Measurements from ENCODE around the gene LRRIQ4. TPM values are rescaled to one million over a fixed set of nuclear protein-coding genes. Genes with fewer than 3 reads are reported as not detected.

The LRRIQ4 gene
- polyA plus RNA-seq, 4 donors, result 0.10 to 0.32 (median 0.18) TPM

DNA sequence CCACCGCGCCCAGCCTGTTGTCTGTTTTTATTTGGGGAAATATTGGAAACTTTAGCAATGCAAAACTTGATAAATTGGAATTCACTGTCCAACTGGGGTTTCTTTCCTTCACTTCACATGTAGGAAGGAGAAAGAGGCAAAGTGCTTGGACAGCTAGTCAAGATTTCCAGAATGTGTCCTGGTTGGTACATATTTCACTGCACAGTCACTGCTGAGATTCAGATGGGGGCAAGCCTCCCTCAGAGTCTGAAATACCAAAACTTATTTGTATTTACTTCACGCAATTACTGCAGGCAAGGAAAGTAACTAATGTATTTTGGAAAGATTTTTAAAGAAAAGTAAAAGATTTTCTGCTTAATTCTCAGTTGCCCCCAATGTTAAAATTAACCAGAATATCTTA, 36.1 kb downstream of the LRRIQ4 start:
- no peak for DNase-seq (ENCODE audit: low read depth in 4 of 4, low spot score in 2 of 4)

DNA sequence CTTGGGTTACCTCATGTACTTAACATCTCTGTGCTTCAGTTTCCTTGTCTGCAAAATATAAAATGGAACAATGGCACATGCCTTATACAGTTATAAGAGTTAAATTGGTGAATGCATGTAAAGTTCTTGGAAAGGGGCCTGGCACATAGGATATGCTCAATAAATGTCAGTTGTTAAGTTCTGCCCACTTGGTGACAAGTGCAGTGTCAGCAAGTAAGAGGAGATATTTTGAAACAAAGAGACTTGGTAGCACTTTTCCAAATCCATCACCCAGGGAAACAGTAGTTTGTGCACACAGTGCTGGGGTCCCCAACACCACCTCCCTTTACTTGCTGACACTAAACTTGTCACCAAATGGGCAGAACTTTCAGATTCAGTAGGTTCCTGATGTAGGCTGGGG, 37.9 kb downstream of the LRRIQ4 start:
- DNase-seq (ENCODE audit: low read depth in 4 of 4, low spot score in 2 of 4), result no peak

DNA sequence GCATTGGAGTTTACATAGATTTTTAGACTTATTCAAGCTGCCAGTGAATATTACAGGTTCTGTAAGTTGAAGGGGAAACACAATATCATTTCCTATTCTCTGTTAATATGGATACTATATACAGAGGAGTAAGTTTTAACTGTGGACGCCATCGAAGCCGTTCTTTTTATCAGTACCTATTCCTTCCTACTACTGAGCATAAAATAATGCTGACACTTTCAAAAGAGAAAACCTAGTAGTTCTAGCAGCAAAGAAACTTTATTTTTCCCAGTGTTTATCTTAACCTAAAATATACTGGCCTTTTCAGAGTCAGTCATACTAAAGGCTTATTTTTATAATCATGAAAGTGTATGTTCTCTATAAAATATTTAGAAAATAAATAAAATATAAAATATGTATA, 42.8 kb downstream of the LRRIQ4 start:
- DNase-seq (ENCODE audit: low read depth in 4 of 4, low spot score in 2 of 4), result no peak

DNA sequence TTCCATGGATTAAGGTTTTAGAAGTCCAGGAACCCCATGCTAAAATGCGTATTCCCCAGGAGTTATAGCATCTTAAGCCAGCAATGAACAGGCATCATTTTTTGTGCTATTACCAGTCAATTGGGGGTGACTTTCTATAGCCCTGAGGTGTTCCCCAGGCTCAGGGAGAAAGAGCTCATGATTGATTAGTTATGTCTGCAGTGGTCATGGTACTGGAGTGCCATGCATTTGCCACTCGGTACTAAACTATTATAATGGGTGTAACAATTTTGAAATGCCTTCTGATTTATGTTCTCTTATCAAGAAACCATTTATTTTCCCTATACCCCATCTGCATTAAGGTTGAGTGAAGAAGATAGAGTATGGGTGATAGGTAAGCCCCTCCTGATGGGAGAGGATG, 45.1 kb downstream of the LRRIQ4 start:
- DNase-seq (ENCODE audit: low read depth in 4 of 4, low spot score in 2 of 4), result no peak

DNA sequence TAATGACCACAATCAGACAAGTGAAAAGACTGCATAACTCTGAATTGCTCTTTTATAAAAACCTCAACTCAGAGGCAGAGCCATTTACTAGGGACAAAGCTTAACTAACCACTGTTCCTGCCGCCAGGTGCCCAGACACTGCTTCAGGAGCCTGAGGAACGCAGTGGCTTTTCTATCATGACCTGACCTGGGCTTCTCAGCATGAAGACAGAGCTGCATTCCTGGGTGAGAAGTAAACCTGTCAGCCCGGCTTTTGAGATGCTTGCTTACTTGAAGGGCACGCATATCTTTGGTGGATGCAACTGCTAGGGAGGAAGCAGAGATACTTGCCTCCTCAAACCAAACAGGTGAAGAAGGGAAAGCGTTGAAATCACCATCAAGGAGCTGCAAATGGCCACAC, 49.2 kb downstream of the LRRIQ4 start:
- no peak for DNase-seq (ENCODE audit: low read depth in 4 of 4, low spot score in 2 of 4)

DNA sequence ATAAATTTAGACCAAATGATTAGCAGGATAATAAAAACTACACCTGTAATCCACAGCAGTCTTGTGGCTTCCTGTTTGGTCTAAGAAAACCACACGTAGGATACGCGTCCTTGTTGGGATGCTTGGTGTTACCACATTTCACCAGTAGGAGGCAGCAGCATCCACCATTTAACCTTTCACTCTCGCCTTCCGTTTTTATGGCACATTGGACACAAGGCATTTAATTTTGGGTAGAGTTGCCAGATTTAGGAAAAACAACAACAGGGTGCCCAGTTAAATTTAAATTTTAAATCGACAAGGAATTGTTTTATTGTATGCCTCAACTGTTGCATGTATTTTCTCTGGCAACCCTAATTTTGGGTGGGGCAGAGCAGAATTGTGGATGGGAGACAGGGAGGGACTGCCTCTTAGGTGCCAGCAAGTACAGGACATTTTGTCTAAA, 50.8 kb downstream of the LRRIQ4 start:
- DNase-seq (ENCODE audit: low read depth in 4 of 4, low spot score in 2 of 4), result peak; percentile 48 to 68 (median 54)

DNA sequence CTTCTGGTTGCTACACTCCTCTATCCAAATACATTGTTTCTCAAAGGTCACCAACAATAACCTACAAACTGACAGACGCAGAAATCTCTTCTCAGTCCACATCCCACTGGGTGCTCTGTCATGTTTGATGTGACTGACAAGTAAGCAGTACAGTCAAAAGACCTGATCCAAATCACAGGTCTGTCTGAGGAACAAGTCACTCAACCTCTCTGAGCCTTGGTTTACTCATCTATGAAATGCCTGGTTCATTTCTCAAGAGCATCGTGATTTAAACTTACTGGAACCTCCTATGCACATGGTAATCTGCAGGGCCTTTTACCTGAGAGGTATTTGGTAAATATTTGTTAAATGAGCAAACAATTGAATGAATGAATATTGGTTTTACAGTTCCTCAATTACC, 51.6 kb downstream of the LRRIQ4 start:
- DNase-seq (ENCODE audit: low read depth in 4 of 4, low spot score in 2 of 4), result no peak

DNA sequence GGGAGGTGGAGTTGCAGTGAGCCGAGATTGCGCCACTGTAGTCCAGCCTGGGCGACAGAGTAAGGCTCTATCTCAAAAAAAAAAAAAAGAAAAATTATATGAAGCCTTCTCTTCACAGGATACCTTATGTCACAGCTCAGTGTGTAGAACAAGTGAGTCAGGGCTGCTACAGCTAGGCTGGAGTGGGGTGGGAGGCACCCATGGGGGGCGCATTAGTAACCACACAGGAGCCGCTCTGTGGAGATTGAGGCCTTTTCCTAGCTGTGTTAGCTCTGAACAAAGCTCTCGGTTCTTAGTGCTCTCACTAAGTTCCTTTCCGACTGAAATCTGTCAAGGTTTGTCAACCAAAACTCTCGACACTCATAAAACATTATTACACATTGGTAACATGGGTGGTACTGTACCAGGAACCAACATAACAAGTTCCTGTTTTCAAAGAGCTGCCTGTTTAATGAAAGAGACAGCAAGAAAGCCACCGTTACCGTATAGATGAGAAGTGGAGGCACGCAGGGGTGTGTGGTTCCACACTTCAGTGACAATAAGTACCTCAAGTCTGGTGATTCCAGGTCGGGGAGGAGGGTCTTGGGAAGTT, 52.6 kb downstream of the LRRIQ4 start:
- no peak for DNase-seq (ENCODE audit: low read depth in 4 of 4, low spot score in 2 of 4)

DNA sequence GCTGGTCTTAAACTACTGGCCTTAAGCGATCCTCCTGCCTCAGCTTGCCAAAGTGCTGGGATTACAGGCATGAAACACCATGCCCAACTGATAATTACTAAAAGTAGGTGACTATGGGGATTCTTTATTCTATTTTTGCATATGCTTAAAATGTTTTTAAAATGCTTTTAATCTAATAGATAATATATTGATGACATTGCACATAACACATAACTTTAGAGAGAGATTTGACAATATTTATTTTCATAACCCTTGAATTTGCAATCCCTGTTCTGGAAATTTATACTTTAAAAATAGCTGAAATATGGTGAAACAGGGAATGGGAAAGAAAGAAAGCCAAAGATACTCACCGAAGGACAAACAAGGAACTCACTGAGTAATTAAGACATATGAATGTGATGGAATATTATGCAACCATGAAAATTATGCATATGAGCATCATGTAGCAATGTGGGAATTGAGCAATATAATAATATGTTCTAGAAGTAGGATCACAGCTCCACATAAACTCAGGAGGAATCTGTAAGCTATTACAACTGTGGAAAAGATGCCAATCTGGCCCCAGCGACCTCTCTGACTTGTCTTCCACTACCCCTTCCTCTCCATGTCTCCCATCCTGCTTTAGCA, 55.0 kb downstream of the LRRIQ4 start:
- DNase-seq (ENCODE audit: low read depth in 4 of 4, low spot score in 2 of 4), result no peak

DNA sequence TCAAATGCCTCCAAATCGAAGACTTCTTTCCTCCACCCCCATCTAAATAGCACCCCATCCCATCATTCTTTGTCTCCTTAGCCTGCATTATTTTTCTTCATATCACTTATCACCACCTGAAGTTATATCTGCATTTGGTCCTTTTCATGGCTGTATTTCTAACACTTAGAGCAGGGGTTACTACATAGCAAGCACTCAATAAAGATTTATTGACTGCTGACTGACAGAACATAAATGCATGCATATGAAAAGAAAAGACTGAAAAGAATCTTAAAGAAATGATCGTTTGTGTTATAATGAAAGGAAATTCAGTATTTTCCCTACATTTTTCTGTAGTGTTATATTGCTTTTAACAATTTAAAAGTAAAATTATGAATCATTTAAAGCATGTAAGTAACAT, 55.7 kb downstream of the LRRIQ4 start:
- DNase-seq (ENCODE audit: low read depth in 4 of 4, low spot score in 2 of 4), result no peak

DNA sequence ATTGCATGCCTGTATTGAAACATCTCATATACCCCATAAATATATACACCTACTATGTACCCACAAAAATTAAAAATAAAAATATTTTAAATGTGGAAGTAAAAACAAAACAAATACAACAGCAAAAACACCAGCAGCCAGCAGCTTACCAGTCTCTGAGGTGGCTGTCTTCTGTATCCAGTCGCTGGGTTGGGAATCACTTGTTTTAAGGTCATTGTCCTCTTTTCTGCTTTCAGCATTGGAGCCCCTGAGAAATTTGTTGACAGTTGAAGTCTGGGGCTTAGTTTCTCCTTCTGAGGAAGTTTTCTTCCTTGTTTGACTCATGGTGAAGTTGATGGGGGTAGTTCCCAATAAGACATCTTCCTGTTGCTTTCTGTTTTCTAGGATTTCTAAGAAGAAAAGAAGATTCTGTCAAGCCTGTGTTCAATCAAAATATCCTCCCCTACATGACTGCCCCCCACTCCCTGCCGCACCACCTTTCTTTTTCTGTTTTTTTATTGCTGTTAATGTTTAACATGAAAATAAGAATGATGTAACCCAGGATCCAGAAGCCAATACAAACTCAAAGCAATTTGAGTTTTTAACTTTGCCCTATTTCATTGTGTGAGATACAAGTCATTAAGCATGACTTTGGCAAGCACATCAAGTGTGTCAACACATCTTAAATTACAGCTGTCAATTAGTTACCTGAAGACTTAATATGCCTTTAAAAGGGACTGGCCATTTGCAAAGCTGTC, 57.0 kb downstream of the LRRIQ4 start, which contains the start of gene LRRC31:
LRRC31 (minus strand) TSS at position 452 of the 737 bp plus-strand sequence; CDS start at position 324, 128 bp downstream.
- DNase-seq (ENCODE audit: low read depth in 4 of 4, low spot score in 2 of 4), result peak in 1 of 4 donors; percentile 24

DNA sequence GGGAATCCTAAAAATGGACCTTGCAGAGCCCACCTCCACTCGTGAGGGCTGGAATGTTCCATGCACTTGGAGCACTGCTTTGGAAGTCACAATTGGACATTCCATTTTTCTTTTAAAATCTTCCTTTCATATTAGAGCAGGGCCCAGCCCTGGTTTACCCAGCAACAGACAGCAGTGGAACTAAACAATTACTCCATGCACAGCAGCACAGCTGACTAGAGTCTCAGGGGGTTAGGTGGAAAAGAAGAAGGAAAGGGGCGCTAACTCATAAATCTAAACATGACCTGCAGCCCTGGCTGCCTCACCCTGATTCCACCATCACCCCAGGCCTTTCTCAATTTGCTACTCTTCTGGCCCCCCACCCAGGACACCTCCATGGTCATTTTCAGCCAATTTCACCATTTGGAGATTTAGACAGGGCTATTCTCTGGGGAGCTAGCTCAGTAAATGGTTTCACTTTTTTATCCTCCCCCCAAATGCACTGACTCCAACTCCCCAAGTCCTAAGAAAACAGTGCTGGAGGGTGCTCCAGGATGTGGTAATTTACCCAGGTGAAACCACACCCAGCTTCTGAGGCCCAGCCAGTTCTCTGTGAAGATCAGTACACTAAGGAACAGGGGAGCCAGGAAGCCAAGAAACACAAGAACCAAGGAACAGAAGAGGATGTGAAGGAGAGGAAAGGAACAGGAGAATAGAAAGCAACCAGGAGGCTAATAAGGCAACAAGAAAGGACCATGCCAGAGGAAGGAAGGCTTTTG, 58.6 kb downstream of the LRRIQ4 start:
- DNase-seq (ENCODE audit: low read depth in 4 of 4, low spot score in 2 of 4), result no peak

DNA sequence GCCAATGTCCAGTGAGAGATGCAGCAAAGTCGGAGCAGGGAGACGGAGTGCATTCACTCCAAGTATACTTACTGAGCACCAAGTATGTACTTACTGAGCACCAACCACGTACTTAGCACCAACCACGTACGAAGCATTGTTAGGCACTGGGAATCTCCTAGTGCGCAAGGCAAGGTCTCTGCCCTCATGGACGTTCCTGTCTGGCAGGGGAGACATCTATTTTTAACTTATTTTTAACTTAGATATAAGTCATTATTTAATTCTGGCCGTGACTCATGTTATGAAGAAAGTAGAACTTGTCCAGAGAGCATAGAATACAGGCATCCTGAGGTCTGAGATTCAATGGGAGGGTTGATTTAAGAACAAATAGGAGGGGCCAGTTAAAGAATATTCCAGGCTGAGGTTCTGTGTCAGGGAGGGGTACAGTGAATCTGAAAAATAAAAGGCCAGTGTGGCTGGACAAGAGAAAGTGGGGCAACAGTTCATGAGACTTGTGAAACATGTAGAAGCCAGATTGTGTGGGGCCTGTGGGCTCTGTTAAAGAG, 66.4 kb downstream of the LRRIQ4 start:
- no peak for DNase-seq (ENCODE audit: low read depth in 4 of 4, low spot score in 2 of 4)

DNA sequence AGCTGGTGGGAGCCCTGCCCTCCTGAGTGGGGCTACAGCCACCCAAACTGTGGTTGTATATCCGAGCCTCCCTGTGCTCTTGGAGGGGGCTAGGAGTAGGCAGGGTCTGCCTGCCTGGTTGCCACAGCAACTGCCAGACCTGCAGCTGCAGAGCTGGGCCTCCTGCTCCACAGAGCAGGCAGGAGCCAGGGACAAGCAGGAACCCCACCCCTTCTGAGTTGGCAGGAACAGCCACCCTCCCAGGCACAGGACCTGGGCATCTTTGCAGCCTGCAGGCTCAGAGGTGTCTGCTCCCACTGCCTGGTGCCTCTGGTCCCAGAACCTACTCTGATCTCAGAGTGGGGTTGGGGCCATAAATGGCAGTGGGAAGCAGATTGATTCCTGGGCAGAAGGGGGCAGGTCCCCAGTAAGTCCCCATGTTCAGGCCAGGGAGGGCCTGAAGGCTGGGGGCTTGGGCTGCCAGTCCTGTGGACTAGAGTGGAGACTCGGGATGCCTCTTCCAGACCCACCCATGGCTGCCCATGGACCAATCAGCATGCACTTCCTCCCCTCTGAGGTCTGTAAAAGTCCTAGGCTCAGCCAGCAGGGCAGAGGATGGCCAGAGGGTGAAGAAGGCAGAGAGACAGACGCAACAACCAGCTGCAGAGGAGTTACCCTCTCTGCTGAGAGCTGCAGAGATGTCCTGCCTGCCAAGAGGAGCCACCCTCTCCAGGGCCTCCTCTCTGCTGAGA, 67.3 kb downstream of the LRRIQ4 start:
- no peak for DNase-seq (ENCODE audit: low read depth in 4 of 4, low spot score in 2 of 4)

DNA sequence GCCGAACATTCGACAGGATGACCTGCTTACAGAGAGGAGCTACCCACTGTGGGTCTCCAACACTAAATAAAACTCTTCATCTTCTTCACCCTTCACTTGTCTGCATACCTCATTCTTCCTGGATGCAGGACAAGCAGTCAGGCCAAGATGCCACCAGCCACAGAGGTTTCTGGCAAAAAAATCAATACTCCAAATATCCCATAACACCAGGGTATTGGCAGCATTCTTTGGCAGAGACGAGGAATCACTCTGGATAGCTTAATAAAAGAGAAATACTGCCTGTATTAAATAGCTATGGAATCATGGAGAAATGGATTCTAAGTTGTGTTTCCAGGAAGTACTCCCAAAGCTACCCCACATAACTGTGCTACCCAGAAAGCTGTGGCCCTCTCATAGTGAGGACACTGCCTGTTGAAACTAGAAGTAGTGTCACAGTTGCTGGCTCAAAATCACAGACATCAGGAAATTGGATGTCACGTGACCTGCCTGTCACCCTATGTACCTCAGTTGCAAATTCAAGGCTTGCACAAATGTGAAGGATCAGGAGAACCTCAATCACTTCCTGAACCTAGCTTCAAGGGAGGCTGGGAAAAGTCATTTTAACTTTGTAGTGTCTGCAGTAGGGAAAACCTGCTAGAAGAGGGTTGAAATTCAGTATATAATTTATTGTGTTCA, 68.0 kb downstream of the LRRIQ4 start:
- no peak for DNase-seq (ENCODE audit: low read depth in 4 of 4, low spot score in 2 of 4)

DNA sequence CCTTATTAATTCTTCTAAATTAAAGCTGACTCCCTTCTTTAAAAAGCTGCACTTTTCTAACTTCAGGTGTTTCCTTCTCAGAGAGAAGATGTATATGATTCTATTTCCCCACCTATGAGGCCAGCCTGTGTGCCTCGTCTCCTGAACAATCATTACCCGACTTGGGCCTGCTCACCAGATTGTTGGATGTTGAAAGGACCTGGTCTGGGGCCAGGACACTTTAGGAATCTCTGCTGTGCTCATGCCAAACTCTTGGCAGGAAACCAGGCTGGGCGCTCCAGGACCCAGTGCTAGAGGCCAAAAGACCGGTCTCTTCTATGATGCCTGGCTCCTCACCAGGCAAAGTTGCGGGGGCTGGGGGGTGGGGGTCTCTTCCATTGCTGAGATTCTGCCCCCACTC, 74.0 kb downstream of the LRRIQ4 start:
- DNase-seq (ENCODE audit: low read depth in 4 of 4, low spot score in 2 of 4), result no peak
